BE2C (cell line): ENCODE results near the gene KCNK13.
"Not testable (repeated sequence)": the region's sequence is repeated elsewhere in the genome, so short reads cannot be mapped to it uniquely, and the experiment has no call there.

Experiments used
- DNase-seq: peaks from one replicate; pipeline ENCODE4 v3.0.0-alpha.2; 2020
- H3K27me3 ChIP-seq: fragments of 250-450 bp; sonication (Bioruptor Pico); 2 replicates; pipeline ENCODE4 v1.5.1; 2020; ENCODE audit warnings: mild to moderate bottlenecking
- H3K36me3 ChIP-seq: fragments of 250-450 bp; sonication (Bioruptor Pico); 2 replicates; pipeline ENCODE4 v1.5.1; 2020; ENCODE audit warnings: mild to moderate bottlenecking
- H3K4me1 ChIP-seq: fragments of 250-450 bp; sonication (Bioruptor Pico); 2 replicates; pipeline ENCODE4 v1.5.1; 2020
- H3K4me3 ChIP-seq: 2 replicates; pipeline ENCODE4 v1.5.1; 2011; ENCODE audit warnings: low read depth, low read length
- H3K9me3 ChIP-seq: fragments of 250-450 bp; sonication (Bioruptor Pico); 2 replicates; pipeline ENCODE4 v1.5.1; 2020
- CTCF ChIP-seq: IDR thresholded peaks from 2 replicates; pipeline ENCODE4 v1.5.1; 2012; ENCODE audit warnings: mild to moderate bottlenecking, low read depth, low read length

Gene KCNK13

GRCh38 chr14:90062822-90063539 lies 1.2 kb downstream of the KCNK13 start:
- peaks cover 40% of the 10 kb centered on the region for H3K27me3 ChIP-seq
- H3K9me3 ChIP-seq, result no peaks in the 10 kb centered on the region; the same call in 1 of the 2 replicates
- DNase-seq, result no peak
- no peak overlapping the region for H3K4me3 ChIP-seq
- no peak for TF ChIP-seq CTCF
- peaks cover 4% of the 10 kb centered on the region; the same call in 1 of the 2 replicates for H3K4me1 ChIP-seq
- H3K36me3 ChIP-seq, result no peaks in the 10 kb centered on the region

- no peak for TF ChIP-seq CTCF
- Histone ChIP-seq H3K27me3 (no peaks in the 10 kb centered on the region; the same call in 1 of the 2 replicates), H3K4me3 (no peak overlapping the region), H3K4me1 (no peaks in the 10 kb centered on the region), H3K9me3 (no peaks in the 10 kb centered on the region), H3K36me3 (no peaks in the 10 kb centered on the region)
- no peak for DNase-seq
Measured at GRCh38 chr14:90072350-90072749, 10.6 kb downstream of the KCNK13 start.

DNA sequence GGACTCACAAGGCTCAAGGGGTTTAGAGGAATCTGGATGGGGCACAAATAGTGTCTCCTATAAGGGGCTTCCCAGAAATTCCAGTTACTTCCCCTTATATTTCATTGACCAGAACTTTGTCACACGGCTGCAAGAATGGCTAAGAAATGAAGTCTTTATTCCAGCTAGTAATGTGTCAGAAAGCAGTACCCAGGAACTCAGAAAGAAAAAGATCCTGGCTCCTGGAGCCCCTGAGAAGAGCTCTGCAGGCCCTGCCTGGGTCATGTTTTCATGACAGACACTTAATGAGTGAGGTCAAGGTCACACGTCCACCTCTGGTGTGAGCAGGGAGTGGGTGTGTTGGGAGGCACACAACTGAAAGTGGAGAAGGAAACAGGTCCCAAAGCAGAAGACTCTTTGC lies 17.8 kb downstream of the KCNK13 start:
- Histone ChIP-seq H3K27me3 (no peaks in the 10 kb centered on the region), H3K9me3 (no peaks in the 10 kb centered on the region), H3K4me3 (no peak overlapping the region), H3K36me3 (no peaks in the 10 kb centered on the region), H3K4me1 (no peaks in the 10 kb centered on the region)
- DNase-seq, result no peak
- no peak for TF ChIP-seq CTCF

- no peak for TF ChIP-seq CTCF
- Histone ChIP-seq H3K36me3 (no peaks in the 10 kb centered on the region), H3K9me3 (no peaks in the 10 kb centered on the region), H3K27me3 (no peaks in the 10 kb centered on the region), H3K4me3 (no peak overlapping the region), H3K4me1 (peaks cover 9% of the 10 kb centered on the region; the same call in 1 of the 2 replicates)
- no peak for DNase-seq
Measured at GRCh38 chr14:90087433-90087832, 25.6 kb downstream of the KCNK13 start.

DNA sequence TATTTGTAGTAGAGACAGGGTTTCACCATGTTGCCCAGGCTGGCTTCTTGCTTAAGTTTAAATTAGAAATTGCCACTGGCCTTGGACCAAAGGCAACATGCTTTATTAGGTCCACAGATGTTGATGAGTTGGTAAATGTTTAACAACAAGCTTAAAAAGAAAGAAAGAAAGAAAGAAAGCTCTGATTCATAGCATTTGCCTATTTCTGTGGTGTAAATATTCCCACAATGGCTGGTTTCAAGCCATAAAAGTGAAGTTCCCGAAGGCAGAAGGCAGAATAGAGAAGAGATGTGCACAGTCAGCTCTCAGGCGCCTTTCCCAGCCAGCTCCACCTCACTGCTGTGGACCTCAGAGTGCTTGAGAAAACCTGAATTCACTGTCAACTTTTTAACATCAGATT lies 26.4 kb downstream of the KCNK13 start:
- Histone ChIP-seq H3K4me3 (no peak overlapping the region), H3K27me3 (no peaks in the 10 kb centered on the region), H3K36me3 (no peaks in the 10 kb centered on the region), H3K9me3 (no peaks in the 10 kb centered on the region), H3K4me1 (peaks cover 9% of the 10 kb centered on the region; the same call in 1 of the 2 replicates)
- no peak for TF ChIP-seq CTCF
- no peak for DNase-seq

GRCh38 chr14:90089486-90089885 lies 27.7 kb downstream of the KCNK13 start:
- H3K9me3 ChIP-seq, H3K36me3 ChIP-seq, DNase-seq, H3K4me1 ChIP-seq, H3K4me3 ChIP-seq, H3K27me3 ChIP-seq: not testable (repeated sequence)

GRCh38 chr14:90091393-90091792 lies 29.6 kb downstream of the KCNK13 start:
- no peak for TF ChIP-seq CTCF
- H3K4me1 ChIP-seq, result peaks cover 9% of the 10 kb centered on the region; the same call in 1 of the 2 replicates
- H3K4me3 ChIP-seq, result no peak overlapping the region
- no peaks in the 10 kb centered on the region for H3K36me3 ChIP-seq
- H3K9me3 ChIP-seq, result no peaks in the 10 kb centered on the region
- H3K27me3 ChIP-seq, result no peaks in the 10 kb centered on the region
- no peak for DNase-seq
